Hepatocyte (in vitro differentiated cells): ENCODE results near the gene SMNDC1.

Experiments
- EZH2 ChIP-seq: fragments of 200-600 bp; sonication (generic); IDR thresholded peaks from 2 replicates; pipeline ENCODE4 v1.6.1; 2016; ENCODE audit warnings: antibody characterized with exemption, mild to moderate bottlenecking, borderline replicate concordance
- TF ChIP-seq, protein P1 (sequence below): fragments of 200-600 bp; sonication (generic); IDR thresholded peaks from 2 replicates; pipeline ENCODE4 v1.5.1; 2016; ENCODE audit warnings: antibody characterized with exemption, mild to moderate bottlenecking; ENCODE audit not compliant: poor library complexity

DNA sequence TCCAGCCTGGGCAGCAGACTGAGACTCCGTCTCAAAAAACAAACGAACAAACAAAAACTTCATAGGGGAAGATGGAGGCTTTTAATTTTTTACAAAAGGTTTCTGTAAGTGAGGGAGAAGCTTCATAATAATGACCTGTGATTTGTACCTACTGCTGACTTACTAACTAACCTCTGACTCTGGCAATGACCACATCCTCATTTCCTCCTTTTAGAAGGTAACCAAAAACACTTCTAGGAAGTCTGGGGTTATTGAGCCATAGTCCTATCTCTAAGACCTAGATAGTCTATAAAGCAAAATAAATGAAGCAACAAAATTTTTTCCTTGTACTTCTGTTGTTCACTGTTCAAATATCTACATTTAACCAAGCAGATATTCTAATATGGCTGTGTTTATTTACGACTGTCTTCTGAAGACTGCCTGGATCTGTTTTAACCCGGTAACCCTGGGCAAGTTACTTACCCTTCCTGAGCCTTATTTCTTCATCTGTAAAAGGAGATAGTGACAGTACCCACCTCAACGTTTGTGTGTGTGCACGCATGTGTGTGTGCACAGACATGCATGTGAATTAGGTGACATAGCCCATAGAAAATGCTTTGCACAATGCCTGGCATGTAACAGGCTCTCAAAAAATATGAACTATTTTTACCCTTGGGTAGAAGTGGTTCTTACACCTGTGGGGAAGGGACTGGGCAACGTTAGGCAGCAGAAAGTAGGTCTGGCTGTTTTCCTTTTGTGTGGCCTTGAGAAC lies 30.8 kb upstream of the SMNDC1 start:
- TF ChIP-seq, protein P1, sequence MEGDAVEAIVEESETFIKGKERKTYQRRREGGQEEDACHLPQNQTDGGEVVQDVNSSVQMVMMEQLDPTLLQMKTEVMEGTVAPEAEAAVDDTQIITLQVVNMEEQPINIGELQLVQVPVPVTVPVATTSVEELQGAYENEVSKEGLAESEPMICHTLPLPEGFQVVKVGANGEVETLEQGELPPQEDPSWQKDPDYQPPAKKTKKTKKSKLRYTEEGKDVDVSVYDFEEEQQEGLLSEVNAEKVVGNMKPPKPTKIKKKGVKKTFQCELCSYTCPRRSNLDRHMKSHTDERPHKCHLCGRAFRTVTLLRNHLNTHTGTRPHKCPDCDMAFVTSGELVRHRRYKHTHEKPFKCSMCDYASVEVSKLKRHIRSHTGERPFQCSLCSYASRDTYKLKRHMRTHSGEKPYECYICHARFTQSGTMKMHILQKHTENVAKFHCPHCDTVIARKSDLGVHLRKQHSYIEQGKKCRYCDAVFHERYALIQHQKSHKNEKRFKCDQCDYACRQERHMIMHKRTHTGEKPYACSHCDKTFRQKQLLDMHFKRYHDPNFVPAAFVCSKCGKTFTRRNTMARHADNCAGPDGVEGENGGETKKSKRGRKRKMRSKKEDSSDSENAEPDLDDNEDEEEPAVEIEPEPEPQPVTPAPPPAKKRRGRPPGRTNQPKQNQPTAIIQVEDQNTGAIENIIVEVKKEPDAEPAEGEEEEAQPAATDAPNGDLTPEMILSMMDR = no peak
- no peak for TF ChIP-seq EZH2
